Spleen (tissue), 7 donors: ENCODE results near the gene DNAH17.

Experiments used
- CTCF ChIP-seq, 11 experiments: fragments of 200-600 bp in 7 of 11; fragments of 450-650 bp in 4 of 11; sonication (generic) in 4 of 11; IDR thresholded peaks in 8 of 11; conservative IDR thresholded peaks in 3 of 11; 1 replicate in 7 of 11; 2 replicates in 4 of 11; pipeline versions ENCODE4 v1.4.0 to v1.8.0; 2016 to 2021; ENCODE audit warnings: antibody characterized with exemption in 11 of 11, inconsistent platforms in 4 of 11, mild to moderate bottlenecking in 1 of 11
- POLR2A ChIP-seq, 3 donors: fragments of 450-650 bp; IDR thresholded peaks; one replicate each; pipeline ENCODE4 v1.5.1; 2017; ENCODE audit warnings: antibody characterized with exemption in 3 of 3, mild to moderate bottlenecking in 1 of 3
- POLR2AphosphoS5 ChIP-seq, 3 donors: sonication (generic); formaldehyde crosslinking; IDR thresholded peaks; one replicate each; pipeline ENCODE4 v1.5.1; 2017; ENCODE audit warnings: antibody characterized with exemption in 3 of 3
- donor health status: DM: no; HTN: no; CAD: no; lungs with moderate emphysema.
- donor health status: DM: no; HTN: no; CAD: no.
- donor health status: DM: no; HTN: no; CAD: no.

DNA sequence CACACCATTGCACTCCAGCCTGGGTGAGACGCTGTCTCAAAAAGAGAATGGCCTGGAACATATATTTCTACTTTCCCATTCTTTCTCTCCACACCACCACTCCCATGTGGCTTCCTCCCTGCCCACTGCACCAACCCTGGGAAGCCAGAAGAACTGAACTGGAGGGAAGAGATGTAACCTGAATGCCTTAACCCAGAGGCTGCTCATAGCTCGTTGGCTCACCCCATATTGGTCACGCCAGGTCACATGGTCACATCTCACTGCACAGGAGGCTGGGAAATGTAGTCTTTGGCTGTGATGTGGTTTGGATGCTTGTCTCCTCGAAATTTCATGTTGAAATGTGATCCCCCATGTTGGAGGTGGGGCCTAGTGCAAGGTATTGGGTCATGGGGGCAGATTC lies 5.9 kb upstream of the DNAH17 start:
- TF ChIP-seq CTCF (IDR thresholded peaks at IDR 0.05 in 8 of 11, conservative IDR thresholded peaks at IDR 0.05 in 3 of 11): no peak
- TF ChIP-seq POLR2A (IDR thresholded peaks at IDR 0.05): no peak
- TF ChIP-seq POLR2AphosphoS5 (IDR thresholded peaks at IDR 0.05): no peak
